HG02943 (cell line): ENCODE measurements around the gene COL6A1.

Experiments
- ATAC-seq: cut with Tn5 transposase; IDR thresholded peaks from one replicate; pipeline ENCODE4 v1.9.1; 2021; ENCODE audit warnings: mild to moderate bottlenecking, low read depth, moderate library complexity; ENCODE audit not compliant: unreplicated experiment

Gene COL6A1

DNA sequence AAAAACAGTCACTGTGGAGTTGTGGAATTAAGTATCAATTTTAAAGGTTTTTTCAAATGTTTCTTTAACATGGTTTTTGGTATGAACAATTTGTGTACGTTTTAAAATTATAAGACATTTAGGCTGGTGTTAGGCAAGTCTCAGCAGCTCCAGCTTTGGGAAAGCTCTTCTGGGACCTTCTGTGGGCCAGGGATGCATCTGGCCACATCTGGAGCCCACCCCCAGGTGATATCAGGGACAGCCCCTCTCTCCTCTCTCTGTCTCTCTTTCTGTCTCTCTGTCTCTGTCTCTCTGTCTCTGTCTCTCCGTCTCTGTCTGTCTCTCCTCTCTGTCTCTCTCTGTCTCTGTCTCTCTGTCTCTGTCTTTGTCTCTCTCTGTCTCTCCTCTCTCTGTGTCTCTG, 1.3 kb upstream of the COL6A1 start:
- ATAC-seq = no peak

- ATAC-seq = no peak
Observed at GRCh38 chr21:45980697-45981096, 873 bp upstream of the COL6A1 start.

DNA sequence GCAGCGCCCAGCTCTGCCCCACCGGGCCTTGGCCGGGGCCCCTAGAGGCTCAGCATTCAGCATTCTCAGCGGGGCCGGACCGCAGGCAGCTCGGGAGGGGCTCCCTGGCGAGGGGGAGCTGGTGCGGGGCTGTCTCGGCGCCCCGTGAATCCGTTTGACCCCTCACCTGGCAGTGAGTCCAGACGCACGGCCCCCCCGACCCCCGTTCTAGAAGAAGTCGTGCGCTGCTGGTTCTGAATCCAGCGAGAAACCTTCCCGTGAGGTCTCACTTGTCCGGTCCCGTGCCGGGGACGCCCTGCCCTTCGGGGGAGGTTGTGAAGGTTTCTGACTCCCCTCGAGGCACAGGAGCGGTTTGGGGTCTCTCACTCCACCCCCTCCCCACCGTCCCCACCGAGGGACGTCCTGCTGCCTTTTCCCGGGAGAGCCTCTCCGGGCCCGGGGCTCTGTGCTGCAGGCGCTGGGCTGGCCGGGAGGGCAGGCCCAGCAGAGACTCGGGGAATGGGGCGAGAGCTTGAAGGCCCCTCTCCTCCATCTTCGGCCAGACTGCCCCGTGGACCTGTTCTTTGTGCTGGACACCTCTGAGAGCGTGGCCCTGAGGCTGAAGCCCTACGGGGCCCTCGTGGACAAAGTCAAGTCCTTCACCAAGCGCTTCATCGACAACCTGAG, 655 bp downstream of the COL6A1 start:
- ATAC-seq = no peak

DNA sequence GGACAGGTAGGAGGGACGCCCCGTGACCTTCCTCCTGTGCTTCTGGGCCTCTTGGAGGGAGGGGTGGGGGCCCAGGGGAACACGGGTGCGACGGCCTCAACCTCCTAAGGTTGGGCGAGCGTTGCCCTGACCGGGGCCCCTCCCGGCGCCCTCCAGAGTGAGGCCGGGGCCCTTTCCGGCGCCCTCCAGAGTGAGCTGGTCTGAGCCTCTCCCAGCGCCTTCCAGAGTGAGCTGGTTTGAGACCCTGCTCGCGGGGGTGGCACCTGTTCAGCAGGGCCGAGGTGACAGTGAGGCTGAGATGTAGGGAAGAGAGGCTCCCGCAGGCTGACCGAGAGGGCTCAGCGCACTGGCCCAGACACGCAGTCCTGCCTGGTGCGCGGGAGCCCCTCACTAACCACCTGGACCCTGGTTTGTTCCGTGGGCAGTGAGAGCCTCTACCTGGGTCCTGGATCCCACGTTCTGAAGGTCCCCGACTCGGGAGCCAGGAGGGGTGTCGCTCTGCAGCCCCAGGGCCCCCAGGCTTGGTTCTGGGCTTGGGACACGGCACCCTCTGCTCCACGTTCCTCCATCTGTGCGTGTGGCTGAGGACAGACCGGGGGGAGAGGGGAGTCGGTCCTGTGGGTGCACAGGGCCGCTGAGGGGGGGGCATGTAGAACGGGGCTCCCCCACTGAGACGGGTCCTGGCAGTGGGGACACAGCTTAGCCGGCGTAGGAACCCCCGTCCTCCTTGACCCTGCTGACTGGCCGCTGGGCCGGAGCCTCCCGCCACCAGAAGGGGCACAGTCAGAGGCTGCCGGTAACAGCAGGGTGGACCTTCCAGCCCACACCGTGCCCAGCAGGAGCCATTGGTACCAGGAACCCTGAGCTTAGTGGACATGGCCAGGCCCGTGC, 1.4 kb downstream of the COL6A1 start:
- no peak for ATAC-seq

DNA sequence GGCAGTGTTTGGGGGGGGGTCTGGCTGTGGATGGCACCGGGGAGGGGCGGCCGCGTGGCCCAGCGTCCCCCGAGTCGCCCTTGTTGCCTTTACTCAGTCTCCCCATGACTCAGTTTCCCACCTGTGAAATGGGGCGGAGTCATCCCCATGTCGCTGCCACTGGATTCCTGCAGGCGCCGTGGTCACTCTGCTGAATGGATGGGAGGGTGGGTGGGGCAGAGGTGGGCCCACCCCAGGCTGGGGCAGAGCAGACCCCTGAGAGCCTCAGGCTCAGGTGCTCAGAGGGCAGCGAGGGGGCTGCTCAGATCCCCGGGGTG, 2.0 kb downstream of the COL6A1 start:
- no peak for ATAC-seq

DNA sequence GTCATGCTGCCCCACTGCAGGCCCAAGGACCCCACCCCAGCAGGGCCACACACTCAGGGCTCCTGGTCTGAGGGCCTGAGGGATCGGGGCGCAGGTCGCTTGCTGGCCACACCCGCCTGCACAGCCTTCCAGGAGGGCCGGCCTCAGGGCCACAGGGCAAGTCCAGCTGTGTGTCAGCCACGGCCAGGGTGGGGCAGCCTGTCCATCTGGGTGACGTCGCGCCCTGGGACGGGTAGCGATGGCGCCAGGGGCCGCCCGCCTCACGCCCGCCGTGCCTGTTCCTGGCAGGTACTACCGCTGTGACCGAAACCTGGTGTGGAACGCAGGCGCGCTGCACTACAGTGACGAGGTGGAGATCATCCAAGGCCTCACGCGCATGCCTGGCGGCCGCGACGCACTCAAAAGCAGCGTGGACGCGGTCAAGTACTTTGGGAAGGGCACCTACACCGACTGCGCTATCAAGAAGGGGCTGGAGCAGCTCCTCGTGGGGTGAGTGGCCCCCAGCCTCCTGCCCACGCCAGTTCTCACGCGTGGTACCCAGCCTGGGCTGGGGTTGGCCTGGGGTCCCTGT, 2.5 kb downstream of the COL6A1 start:
- ATAC-seq = no peak

- no peak for ATAC-seq
Observed at GRCh38 chr21:45984584-45985095, 3.1 kb downstream of the COL6A1 start.

DNA sequence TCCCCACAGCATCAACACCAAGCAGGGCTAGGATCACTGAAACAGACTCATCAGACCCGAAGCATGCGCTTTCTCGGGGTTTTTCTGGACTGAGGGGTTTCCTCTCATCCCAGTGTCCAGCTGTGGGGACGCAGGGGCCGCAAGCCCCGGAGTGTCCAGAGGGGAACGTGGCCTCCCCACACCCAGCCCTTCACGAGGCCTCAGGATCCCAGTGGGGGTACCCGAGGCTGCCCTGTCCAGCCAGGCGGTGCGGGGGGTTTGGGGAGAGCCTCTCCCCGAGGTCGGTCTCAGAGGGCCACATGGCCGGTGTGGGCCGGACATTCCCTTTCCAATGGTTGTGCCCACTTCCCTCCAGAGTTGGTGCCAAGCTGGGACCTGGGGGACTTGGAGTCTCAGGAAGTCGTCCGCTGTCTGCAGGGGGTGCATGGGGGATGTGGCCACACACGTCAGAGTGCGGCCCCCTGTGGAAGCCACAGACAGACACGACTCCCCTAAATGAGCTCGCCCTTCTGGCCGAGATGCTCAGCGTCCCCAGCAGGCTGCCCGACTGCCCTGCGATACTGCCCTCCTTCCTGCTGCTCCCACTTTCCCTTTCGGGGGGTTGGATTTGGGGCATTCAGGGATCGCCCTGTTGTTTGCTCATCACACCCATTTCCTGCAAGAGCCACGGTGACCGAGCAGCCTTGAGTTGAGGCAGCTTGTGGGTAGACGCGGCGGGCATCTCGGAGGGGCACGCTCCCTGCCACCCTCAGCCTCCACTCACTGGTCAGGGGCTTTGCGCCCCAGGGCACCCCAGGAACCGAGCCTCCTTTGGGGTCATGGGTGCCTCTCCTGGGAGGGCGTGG, 4.1 kb downstream of the COL6A1 start:
- no peak for ATAC-seq

GRCh38 chr21:45986316-45987051, 4.9 kb downstream of the COL6A1 start:
- no peak for ATAC-seq

GRCh38 chr21:45987121-45987711, 5.6 kb downstream of the COL6A1 start:
- ATAC-seq = no peak

DNA sequence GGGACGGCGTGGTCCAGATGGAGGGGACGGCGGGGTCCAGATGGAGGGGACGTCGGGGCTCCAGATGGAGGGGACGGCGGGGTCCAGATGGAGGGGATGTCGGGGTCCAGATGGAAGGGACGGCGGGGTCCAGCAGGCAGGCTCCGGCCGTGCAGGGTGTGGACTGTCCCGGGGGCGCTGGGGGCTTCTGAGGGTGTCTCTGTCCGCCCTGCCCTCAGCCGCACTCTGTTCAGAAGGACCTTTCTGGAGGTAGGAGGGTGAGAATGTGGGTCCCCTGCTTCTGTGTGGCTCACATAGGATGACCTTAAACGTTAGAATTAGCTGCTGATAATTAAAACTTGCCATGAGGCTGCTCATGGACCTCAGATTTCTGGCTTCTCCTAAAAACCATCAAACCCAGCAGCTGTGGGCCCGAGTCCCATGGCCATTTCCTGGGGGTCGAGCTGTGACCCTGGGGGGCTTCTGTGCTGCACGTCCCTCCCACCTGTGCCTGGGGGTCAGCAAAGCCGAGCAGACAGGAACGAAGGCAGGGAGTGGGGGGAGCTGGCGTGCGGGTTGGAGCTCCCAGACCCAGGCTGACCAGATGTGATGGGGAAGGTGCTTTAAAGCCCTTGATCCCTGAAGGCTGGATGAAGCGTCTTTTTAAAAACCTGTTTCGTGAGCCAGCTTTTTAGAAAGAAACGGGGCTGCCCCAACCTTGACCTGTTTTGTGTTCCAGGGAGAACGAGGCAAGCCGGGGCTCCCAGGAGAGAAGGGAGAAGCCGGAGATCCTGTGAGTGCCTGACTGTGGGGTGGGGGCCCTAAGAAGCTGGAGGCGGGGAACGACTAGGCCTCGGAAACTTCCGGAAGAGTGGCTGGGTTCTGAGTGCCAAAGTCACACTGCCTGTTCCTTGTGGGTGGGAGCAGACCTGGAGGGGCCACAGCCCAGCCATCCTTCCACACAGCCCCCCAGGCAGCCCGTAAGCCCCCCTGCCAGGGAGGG, 7.1 kb downstream of the COL6A1 start:
- no peak for ATAC-seq

- ATAC-seq = no peak
Observed at GRCh38 chr21:45989355-45990048, 7.9 kb downstream of the COL6A1 start.

DNA sequence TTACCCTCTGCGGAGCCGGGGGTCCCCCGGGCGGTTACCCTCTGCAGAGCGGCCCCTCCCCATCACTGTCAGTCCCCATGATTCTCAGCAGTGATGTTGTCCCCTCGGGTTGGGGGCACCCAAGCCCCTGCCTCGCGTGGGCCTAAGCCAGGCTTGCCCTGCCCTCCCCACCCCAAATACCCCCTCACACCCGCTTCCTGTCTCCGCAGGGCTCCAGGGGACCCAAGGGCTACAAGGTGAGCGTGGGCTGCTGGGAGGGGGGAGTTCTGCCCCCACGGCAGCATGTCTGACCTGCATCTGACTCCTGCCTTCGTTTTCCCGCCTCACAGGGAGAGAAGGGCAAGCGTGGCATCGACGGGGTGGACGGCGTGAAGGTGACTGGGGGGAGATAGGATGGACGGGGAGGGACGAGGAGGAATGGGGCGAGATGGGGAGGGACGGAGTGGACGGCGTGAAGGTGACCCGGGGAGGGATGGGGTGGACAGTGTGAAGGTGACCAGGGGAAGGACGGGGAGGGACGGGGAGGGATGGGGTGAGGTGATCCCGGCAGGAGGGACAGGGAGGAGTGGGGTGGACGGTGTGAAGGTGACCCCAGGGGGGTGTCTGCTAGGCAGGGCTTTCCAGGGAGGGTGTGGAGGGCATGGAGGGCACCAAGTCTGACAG, 8.6 kb downstream of the COL6A1 start:
- ATAC-seq = no peak

DNA sequence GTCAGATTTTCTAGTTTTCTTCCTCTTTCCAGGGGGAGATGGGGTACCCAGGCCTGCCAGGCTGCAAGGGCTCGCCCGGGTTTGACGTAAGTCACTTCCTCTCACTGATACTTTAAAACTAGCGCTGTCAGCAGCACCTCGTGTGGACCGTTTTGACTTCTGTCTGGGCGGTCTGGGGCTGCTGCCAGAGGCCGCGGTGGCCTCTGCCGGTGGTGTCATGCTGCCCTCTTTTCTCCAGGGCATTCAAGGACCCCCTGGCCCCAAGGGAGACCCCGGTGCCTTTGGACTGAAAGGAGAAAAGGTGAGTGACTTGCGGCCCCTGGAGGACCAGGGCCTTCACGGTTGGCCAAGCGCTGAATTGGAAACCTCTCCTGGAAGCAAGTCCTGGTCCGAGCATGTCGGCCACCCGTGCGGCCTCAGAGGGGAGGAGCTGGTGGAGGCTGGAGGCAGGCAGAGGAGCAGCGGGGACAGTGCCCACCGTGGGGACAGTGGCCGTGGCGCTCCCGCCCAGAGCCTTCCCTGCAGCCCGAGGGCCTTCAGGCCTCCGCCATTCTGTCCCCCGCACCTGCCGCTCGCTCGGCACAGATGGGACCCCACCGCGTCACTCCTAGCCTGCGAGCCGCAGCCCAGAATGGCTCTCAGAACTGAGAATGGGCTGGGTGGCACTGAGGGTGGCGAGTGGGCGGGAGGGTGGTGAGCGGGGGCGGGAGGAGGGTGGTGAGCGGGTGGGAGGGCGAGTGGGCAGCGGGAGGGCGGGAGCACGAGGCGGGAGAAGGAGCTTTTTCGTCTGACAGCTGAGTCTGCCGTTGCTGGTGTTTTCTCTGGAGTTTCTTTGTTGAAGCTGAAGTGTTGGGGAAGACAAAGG, 9.4 kb downstream of the COL6A1 start:
- no peak for ATAC-seq

DNA sequence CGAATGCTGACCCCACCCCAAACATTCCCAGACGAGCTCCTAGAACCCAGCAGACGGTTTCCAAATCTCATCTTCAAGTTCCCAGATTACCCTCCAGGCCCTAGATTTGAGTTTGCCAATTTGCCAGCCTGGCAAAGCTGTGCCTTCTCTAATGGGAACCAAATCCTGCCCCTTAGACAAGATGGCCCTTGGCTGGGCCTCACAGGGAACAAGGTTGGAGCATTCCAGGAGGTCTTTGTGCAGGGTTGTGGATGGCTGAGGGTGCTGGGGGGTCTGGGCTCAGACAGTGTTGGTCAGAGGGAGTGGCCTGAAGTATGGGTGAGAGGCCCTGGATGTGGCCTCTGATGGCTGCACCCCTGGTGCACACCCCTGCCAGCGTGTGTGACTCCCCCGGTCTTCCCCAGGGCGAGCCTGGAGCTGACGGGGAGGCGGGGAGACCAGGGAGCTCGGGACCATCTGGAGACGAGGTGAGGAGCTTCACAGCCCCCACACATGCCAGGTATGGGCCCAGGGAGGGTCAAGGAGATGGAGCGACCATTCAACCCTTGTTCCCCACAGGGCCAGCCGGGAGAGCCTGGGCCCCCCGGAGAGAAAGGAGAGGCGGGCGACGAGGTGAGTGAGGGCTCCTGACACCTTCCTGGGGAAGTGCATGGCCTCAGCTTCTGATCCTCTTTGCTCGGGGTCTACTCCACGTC, 10.2 kb downstream of the COL6A1 start:
- ATAC-seq = no peak
